GM23248 (cell line): ENCODE results near the gene RHOB. TPM values are rescaled to one million over a fixed set of nuclear protein-coding genes. Genes with fewer than 3 reads are reported as not detected.

Experiments used
- DNase-seq: peaks from one replicate; pipeline ENCODE4 v3.0.0-alpha.2; 2015
- H2AFZ ChIP-seq: fragments of 200-600 bp; sonication (generic); 2 replicates; pipeline ENCODE4 v1.6.1; 2016; ENCODE audit warnings: antibody characterized with exemption
- H3F3A ChIP-seq: fragments of 200-600 bp; sonication (generic); 2 replicates; pipeline ENCODE4 v1.6.1; 2016; ENCODE audit warnings: mild to moderate bottlenecking, antibody characterized with exemption, mixed run types; ENCODE audit not compliant: insufficient read depth
- H3K27ac ChIP-seq: fragments of 200-600 bp; sonication (generic); 2 replicates; pipeline ENCODE4 v1.5.1; 2016; ENCODE audit warnings: mild to moderate bottlenecking
- H3K27me3 ChIP-seq: fragments of 200-600 bp; sonication (generic); replicated peaks from 2 replicates; pipeline ENCODE4 v1.6.1; 2016; ENCODE audit warnings: mild to moderate bottlenecking; ENCODE audit not compliant: insufficient read depth
- H3K36me3 ChIP-seq: fragments of 200-600 bp; sonication (generic); 2 replicates; pipeline ENCODE4 v1.6.1; 2016; ENCODE audit warnings: low read depth, mild to moderate bottlenecking
- H3K4me1 ChIP-seq: fragments of 200-600 bp; sonication (generic); 2 replicates; pipeline ENCODE4 v1.6.1; 2016; ENCODE audit warnings: mild to moderate bottlenecking; ENCODE audit not compliant: insufficient read depth
- H3K4me2 ChIP-seq: fragments of 200-600 bp; sonication (generic); one replicate; pipeline ENCODE4 v1.6.1; 2016; ENCODE audit warnings: mild to moderate bottlenecking; ENCODE audit not compliant: unreplicated experiment
- H3K4me3 ChIP-seq: fragments of 200-600 bp; sonication (generic); 2 replicates; pipeline ENCODE4 v1.5.1; 2016; ENCODE audit warnings: mild to moderate bottlenecking
- H3K79me2 ChIP-seq: fragments of 200-600 bp; sonication (generic); 2 replicates; pipeline ENCODE4 v1.6.1; 2016; ENCODE audit warnings: mild to moderate bottlenecking; ENCODE audit not compliant: insufficient read depth
- H3K9ac ChIP-seq: fragments of 200-600 bp; sonication (generic); 2 replicates; pipeline ENCODE4 v1.6.1; 2016; ENCODE audit warnings: mild to moderate bottlenecking
- H3K9me2 ChIP-seq: fragments of 200-600 bp; sonication (generic); 2 replicates; pipeline ENCODE4 v1.6.1; 2016; ENCODE audit warnings: mixed run types, mild to moderate bottlenecking, moderate library complexity; ENCODE audit not compliant: insufficient read depth
- H3K9me3 ChIP-seq: fragments of 200-600 bp; sonication (generic); one replicate; pipeline ENCODE4 v1.6.1; 2017; ENCODE audit warnings: low read depth
- H4K20me1 ChIP-seq: fragments of 200-600 bp; sonication (generic); 2 replicates; pipeline ENCODE4 v1.6.0; 2016; ENCODE audit not compliant: insufficient read depth
- EZH2 ChIP-seq: fragments of 200-600 bp; sonication (generic); IDR thresholded peaks from 2 replicates; pipeline ENCODE4 v1.6.1; 2018; ENCODE audit warnings: antibody characterized with exemption, mild to moderate bottlenecking; ENCODE audit not compliant: insufficient read depth, poor library complexity, severe bottlenecking
- EZH2phosphoT487 ChIP-seq: fragments of 200-600 bp; sonication (generic); IDR thresholded peaks from 2 replicates; pipeline ENCODE4 v1.6.1; 2018; ENCODE audit warnings: antibody characterized with exemption, moderate library complexity, mild to moderate bottlenecking, low read depth; ENCODE audit not compliant: insufficient read depth
- WGBS, 2 experiments: methylation state at CpG; one replicate each; pipeline ENCODE4 v1.1.6; 2015 to 2017; ENCODE audit warnings: low lambda C conversion rate in 2 of 2, low coverage in 1 of 2; ENCODE audit errors: missing lambda C conversion rate in 2 of 2; 5-methylcytosine and 5-hydroxymethylcytosine counted together
- in situ Hi-C: fragments of 300-500 bp; cut with MboI; formaldehyde crosslinking; loops from 2 replicates; pipeline ENCODE4 v1.15.0; 2020
- polyA plus RNA-seq: library from polyadenylated mRNA; unstranded; fragments of >200 nt; fragmentation: Nextera tagmentation; extraction: Ambion mirVana; gene quantifications from 2 replicates; pipeline ENCODE4 v1.2.1, GENCODE V29; 2016
- total RNA-seq: library from RNA; depleted of rRNA; stranded (reverse); fragments of >200 nt; shearing (Covaris generic); gene quantifications from 2 replicates; pipeline ENCODE4 v1.2.3, GENCODE V29; 2014

The RHOB gene
- total and polyA plus RNA-seq, 2 experiments from 2014 or later = 45.6 to 303 TPM

DNA sequence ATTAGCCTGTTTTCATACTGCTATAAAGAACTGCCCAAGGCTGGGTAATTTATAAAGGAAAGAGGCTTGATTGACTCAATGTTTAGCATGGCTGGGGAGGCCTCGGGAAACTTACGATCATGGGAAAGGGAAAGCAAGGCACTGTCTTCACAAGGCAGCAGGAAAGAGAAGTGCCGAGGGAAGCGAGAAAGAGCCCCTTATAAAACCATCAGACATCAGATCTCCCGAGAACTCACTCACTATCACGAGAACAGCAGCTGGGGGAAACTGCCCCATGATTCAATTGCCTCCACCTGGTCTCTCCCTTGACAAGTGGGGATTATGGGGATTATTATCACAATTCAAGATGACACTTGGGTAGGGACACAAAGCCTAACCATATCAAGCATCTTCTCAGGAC lies 23.3 kb downstream of the RHOB start:
- 94% methylated on average over 6 of the region's 6 CpGs for WGBS, 2 experiments
- Histone ChIP-seq H3K4me1 (no peaks in the 10 kb centered on the region; the same call in 1 of the 2 replicates), H3K9me2 (no peaks in the 10 kb centered on the region), H3K9ac (no peak overlapping the region), H3K27ac (no peak overlapping the region), H4K20me1 (no peaks in the 10 kb centered on the region), H3K4me3 (no peak overlapping the region), H3K4me2 (no peak overlapping the region), H3K9me3 (no peaks in the 10 kb centered on the region), H3K36me3 (no peaks in the 10 kb centered on the region), H2AFZ (no peak overlapping the region), H3K79me2 (no peaks in the 10 kb centered on the region), H3K27me3 (no peaks in the 10 kb centered on the region), H3F3A (0 out of 2 replicates have a peak, but pooled peaks cover 3% of the 10 kb centered on the region)
- TF ChIP-seq EZH2phosphoT487 (no peak), EZH2 (no peak)
- in situ Hi-C loops = no loop called here
- no peak for DNase-seq

DNA sequence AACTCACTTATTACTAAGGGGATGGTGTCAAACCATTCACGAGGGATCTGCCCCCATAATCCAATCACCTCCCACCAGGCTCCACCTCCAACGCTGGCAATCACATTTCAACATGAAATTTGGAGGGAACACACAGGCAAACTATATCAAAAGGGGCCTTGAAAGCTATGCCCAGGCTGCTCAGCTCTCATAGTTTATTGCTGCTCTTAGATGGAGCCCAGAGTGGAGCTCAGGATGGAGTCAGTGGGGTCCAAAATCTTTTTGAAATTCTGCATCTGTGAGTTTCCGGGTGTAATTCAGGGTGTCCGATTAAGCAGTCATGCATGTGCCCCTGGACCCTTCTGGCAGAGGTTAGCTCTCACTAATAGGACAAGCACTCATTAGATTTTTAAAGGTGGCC lies 24.3 kb downstream of the RHOB start:
- Histone ChIP-seq H3K36me3 (no peaks in the 10 kb centered on the region), H3F3A (0 out of 2 replicates have a peak, but pooled peaks cover 3% of the 10 kb centered on the region), H3K27ac (no peak overlapping the region), H3K4me3 (no peak overlapping the region), H3K27me3 (no peaks in the 10 kb centered on the region), H4K20me1 (no peaks in the 10 kb centered on the region), H3K79me2 (no peaks in the 10 kb centered on the region), H2AFZ (no peak overlapping the region), H3K9me3 (no peaks in the 10 kb centered on the region), H3K4me1 (no peaks in the 10 kb centered on the region; the same call in 1 of the 2 replicates), H3K9ac (no peak overlapping the region), H3K4me2 (no peak overlapping the region), H3K9me2 (no peaks in the 10 kb centered on the region)
- TF ChIP-seq EZH2 (no peak), EZH2phosphoT487 (no peak)
- in situ Hi-C loops = no loop called here
- DNase-seq = no peak
- 89 to 91% methylated on average over 4 of the region's 4 CpGs for WGBS, 2 experiments

DNA sequence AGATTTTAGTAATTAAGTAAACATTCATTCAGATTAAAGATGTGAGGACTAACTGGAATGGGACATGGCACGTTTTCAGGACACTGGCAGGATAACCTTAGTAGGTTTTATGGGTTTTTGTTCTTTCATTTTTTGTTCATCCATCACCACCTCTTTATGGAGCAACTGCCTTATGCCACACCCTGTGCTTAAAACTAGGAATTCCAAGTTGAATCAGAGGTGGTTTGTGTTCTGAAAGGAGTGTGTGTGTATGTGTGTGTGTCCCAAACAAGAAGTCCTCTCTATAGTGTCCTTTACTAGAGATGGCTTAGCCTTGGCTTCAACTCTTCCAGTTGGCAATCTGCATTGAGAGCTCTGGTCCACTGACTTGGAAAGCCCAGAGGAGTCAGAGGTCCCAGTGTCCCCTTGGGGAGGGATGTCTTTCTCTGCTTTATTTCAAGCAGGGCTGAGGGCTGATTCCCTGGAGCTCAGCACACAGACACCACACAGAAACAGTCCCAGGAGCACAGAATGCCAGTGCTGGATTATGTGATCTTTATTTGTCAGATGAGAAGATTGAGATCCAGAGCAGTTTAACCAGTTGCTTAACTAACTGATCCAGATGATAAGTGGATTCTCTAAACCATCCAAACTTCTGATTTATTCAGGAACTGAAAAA lies 25.2 kb downstream of the RHOB start:
- H3K4me2 ChIP-seq = no peak overlapping the region
- WGBS, 2 experiments = 4 to 7% methylated on average over 1 of the region's 1 CpG

DNA sequence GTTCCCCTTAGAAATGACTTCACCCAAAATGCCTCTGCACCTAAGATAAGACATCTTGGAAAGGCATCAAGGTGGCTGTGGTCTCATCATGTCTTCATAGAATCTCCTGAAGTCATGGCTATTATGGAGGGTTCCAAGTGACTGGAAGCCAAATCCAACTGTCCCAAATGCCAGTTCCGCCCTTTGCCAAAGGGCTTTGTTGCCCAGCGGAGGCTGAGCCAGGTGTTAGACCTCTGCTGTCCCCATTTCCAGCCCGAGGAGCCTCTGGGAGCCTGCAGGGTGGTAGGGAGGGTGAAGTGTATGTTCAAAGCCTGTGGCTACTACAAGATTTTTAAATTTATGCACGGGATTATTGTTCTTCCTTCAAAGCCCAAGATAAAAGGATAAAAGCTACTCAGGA lies 25.7 kb downstream of the RHOB start:
- no peak overlapping the region for H2AFZ ChIP-seq
- H3K4me2 ChIP-seq = no peak overlapping the region
- no peaks in the 10 kb centered on the region for H3F3A ChIP-seq
- 58 to 60% methylated on average over 4 of the region's 4 CpGs for WGBS, 2 experiments
- H3K36me3 ChIP-seq = no peaks in the 10 kb centered on the region
- no peaks in the 10 kb centered on the region for H3K79me2 ChIP-seq
- TF ChIP-seq EZH2 (no peak), EZH2phosphoT487 (no peak)
- H3K27me3 ChIP-seq = no peaks in the 10 kb centered on the region
- no peaks in the 10 kb centered on the region; the same call in 1 of the 2 replicates for H3K4me1 ChIP-seq
- in situ Hi-C loops = no loop called here
- H3K9ac ChIP-seq = no peak overlapping the region
- H4K20me1 ChIP-seq = no peaks in the 10 kb centered on the region
- H3K9me2 ChIP-seq = no peaks in the 10 kb centered on the region
- no peaks in the 10 kb centered on the region for H3K9me3 ChIP-seq
- no peak overlapping the region for H3K27ac ChIP-seq
- no peak overlapping the region for H3K4me3 ChIP-seq
- no peak for DNase-seq

More for the DNA sequence above, 25.2 kb downstream of the RHOB start:
- no peak overlapping the region for H3K9ac ChIP-seq
- peak; percentile 30 for DNase-seq
- H3F3A ChIP-seq = no peaks in the 10 kb centered on the region
- no peaks in the 10 kb centered on the region for H3K9me3 ChIP-seq
- no peaks in the 10 kb centered on the region for H3K79me2 ChIP-seq
- H2AFZ ChIP-seq = no peak overlapping the region
- no peaks in the 10 kb centered on the region for H3K36me3 ChIP-seq
- no peaks in the 10 kb centered on the region for H4K20me1 ChIP-seq
- no peaks in the 10 kb centered on the region for H3K9me2 ChIP-seq
- H3K4me3 ChIP-seq = no peak overlapping the region
- TF ChIP-seq EZH2phosphoT487 (no peak), EZH2 (no peak)
- no peaks in the 10 kb centered on the region for H3K27me3 ChIP-seq
- in situ Hi-C loops = no loop called here
- H3K27ac ChIP-seq = no peak overlapping the region
- no peaks in the 10 kb centered on the region; the same call in 1 of the 2 replicates for H3K4me1 ChIP-seq
